Measurements from ENCODE around the gene TBX2. TPM values are rescaled to one million over a fixed set of nuclear protein-coding genes. Genes with fewer than 3 reads are reported as not detected.

The TBX2 gene
- total and polyA plus RNA-seq, 12 donors = 2.4 to 22.1 (median 7.4) TPM

DNA sequence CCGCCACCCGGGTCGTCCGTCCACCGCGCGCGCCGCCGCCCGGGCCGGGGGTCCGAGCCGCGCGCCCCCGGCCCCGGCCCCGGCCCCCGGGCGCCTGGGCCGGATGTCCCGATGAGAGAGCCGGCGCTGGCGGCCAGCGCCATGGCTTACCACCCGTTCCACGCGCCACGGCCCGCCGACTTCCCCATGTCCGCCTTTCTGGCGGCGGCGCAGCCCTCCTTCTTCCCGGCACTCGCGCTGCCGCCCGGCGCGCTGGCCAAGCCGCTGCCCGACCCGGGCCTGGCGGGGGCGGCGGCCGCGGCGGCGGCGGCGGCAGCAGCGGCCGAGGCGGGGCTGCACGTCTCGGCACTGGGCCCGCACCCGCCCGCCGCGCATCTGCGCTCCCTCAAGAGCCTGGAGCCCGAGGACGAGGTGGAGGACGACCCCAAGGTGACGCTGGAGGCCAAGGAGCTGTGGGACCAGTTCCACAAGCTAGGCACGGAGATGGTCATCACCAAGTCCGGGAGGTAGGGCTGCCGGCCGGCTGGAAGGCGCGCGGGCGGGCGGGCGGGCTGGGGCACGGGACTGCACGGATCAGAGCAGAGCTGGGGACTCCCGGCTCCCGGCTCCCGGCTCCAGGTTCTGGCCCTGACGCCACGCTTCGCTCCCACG lies 548 bp downstream of the TBX2 start:
- TF ChIP-seq, protein P1, sequence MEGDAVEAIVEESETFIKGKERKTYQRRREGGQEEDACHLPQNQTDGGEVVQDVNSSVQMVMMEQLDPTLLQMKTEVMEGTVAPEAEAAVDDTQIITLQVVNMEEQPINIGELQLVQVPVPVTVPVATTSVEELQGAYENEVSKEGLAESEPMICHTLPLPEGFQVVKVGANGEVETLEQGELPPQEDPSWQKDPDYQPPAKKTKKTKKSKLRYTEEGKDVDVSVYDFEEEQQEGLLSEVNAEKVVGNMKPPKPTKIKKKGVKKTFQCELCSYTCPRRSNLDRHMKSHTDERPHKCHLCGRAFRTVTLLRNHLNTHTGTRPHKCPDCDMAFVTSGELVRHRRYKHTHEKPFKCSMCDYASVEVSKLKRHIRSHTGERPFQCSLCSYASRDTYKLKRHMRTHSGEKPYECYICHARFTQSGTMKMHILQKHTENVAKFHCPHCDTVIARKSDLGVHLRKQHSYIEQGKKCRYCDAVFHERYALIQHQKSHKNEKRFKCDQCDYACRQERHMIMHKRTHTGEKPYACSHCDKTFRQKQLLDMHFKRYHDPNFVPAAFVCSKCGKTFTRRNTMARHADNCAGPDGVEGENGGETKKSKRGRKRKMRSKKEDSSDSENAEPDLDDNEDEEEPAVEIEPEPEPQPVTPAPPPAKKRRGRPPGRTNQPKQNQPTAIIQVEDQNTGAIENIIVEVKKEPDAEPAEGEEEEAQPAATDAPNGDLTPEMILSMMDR (IDR thresholded peaks at IDR 0.05) = no peak
- TF ChIP-seq POLR2A (IDR thresholded peaks at IDR 0.05) = no peak
- H3K4me3 ChIP-seq = peak overlapping the region in 2 of 4 donors; percentile 22 to 79
- peak overlapping the region in 4 of 5 donors; percentile 39 to 91 (median 62) for H3K27ac ChIP-seq
- H3K36me3 ChIP-seq (replicated peaks in 1 of 2) = no peaks in the 10 kb centered on the region
- H3K27me3 ChIP-seq = peaks cover 46% of the 10 kb centered on the region
- intact Hi-C loops (cut with DNase I) = no loop called here
- no peak for DNase-seq
- no peaks in the 10 kb centered on the region for H3K9me3 ChIP-seq (replicated peaks in 1 of 3)
- WGBS, 4 donors = 0 to 2% (median 1%) methylated on average over 7 to 90 of the region's 90 CpGs
- H3K4me1 ChIP-seq (replicated peaks in 1 of 2) = peaks cover 29 to 40% of the 10 kb centered on the region in 2 donors

DNA sequence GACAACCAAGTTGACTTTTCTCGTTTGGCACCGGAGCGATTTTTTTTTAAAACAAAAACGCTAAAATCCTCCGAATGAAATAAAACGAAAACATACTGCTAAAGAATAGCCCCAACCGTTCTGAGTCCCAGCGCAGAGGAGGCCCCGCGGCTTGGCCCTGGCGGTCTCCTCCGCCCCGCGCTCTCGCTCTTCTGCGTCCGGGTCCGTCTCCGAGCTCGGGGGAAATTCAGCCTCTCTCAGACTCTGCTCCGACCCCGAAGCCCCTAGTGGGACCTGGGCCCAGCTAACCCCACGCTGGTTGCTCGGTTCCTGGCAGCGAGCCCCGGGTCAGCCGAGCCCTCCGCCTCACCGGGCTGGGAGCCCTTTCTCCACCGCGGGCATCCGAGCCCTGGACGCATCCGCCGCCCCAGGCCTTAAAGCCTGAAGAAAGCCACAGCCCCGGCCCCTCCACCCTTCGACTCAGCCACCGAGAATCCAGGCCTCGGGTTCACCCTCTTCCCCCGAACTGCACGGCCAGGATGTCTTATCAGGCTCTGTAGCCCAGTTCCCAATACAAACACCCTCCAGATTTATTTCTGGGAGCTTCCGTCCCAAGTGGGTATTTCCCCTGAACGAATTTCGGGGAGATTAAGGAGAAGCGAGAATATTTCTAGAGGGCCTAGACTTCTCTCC lies 1.2 kb downstream of the TBX2 start:
- Histone ChIP-seq H3K4me1 (replicated peaks in 1 of 2) (peaks cover 29 to 43% of the 10 kb centered on the region in 2 donors), H3K36me3 (replicated peaks in 1 of 2) (peaks cover 0 to 5% of the 10 kb centered on the region in 2 donors), H3K9me3 (replicated peaks in 1 of 3) (no peaks in the 10 kb centered on the region), H3K27ac (peak overlapping the region in 4 of 5 donors; percentile 39 to 91 (median 62)), H3K4me3 (peak overlapping the region in 2 of 4 donors; percentile 22 to 79), H3K27me3 (peaks cover 52% of the 10 kb centered on the region)
- DNase-seq = no peak
- 30 to 48% (median 34%) methylated on average over 29 to 45 of the region's 45 CpGs for WGBS, 4 donors
- TF ChIP-seq, protein P1 (IDR thresholded peaks at IDR 0.05) = no peak
- TF ChIP-seq POLR2A (IDR thresholded peaks at IDR 0.05) = no peak
- intact Hi-C loops (cut with DNase I) = no loop called here

- DNase-seq = no peak
- H3K27ac ChIP-seq = peak overlapping the region in 2 of 5 donors; percentile 81 to 91
- peaks cover 25 to 40% of the 10 kb centered on the region in 2 donors for H3K4me1 ChIP-seq (replicated peaks in 1 of 2)
- 46 to 67% (median 61%) methylated on average over 15 to 25 of the region's 25 CpGs for WGBS, 4 donors
- H3K36me3 ChIP-seq (replicated peaks in 1 of 2) = peaks cover 0 to 5% of the 10 kb centered on the region in 2 donors
- peaks cover 52% of the 10 kb centered on the region for H3K27me3 ChIP-seq
- H3K4me3 ChIP-seq = peak overlapping the region in 2 of 4 donors; percentile 4 to 79
- H3K9me3 ChIP-seq (replicated peaks in 1 of 3) = no peaks in the 10 kb centered on the region
- intact Hi-C loops (cut with DNase I) = no loop called here
- no peak for TF ChIP-seq POLR2A (IDR thresholded peaks at IDR 0.05)
- TF ChIP-seq, protein P1 (IDR thresholded peaks at IDR 0.05) = no peak
Observed at GRCh38 chr17:61401389-61402072, 1.9 kb downstream of the TBX2 start.

GRCh38 chr17:61402073-61402541 lies 2.5 kb downstream of the TBX2 start:
- Histone ChIP-seq H3K36me3 (replicated peaks in 1 of 2) (peaks cover 0 to 5% of the 10 kb centered on the region in 2 donors), H3K4me3 (peak overlapping the region in 2 of 4 donors; percentile 4 to 79), H3K27me3 (peaks cover 47% of the 10 kb centered on the region), H3K9me3 (replicated peaks in 1 of 3) (no peaks in the 10 kb centered on the region), H3K27ac (peak overlapping the region in 2 of 5 donors; percentile 81 to 91), H3K4me1 (replicated peaks in 1 of 2) (peaks cover 21 to 35% of the 10 kb centered on the region in 2 donors)
- WGBS, 4 donors = 55 to 71% (median 59%) methylated on average over 2 to 11 of the region's 11 CpGs
- no peak for DNase-seq
- intact Hi-C loops (cut with DNase I) = no loop called here
- TF ChIP-seq, protein P1 (IDR thresholded peaks at IDR 0.05) = no peak

All from adrenal gland (tissue), 12 donors.